HG02973 (cell line): ENCODE data around the gene ITGA6.
A peak's percentile ranks its signal among the peaks of the same experiment; 100 is the strongest.

Experiments used
- ATAC-seq: cut with Tn5 transposase; IDR thresholded peaks from one replicate; pipeline ENCODE4 v1.9.1; 2021; ENCODE audit warnings: moderate library complexity; ENCODE audit not compliant: unreplicated experiment

ITGA6 gene

GRCh38 chr2:172439911-172440310, 12.5 kb downstream of the ITGA6 start:
- ATAC-seq = no peak

GRCh38 chr2:172440795-172441194, 13.4 kb downstream of the ITGA6 start:
- ATAC-seq = no peak

- ATAC-seq = no peak
Measured at GRCh38 chr2:172442072-172442895, 14.9 kb downstream of the ITGA6 start.

- no peak for ATAC-seq
Measured at GRCh38 chr2:172445851-172446250, 18.5 kb downstream of the ITGA6 start.

- ATAC-seq = no peak
Measured at GRCh38 chr2:172446474-172447063, 19.2 kb downstream of the ITGA6 start.

GRCh38 chr2:172447811-172448493, 20.6 kb downstream of the ITGA6 start:
- no peak for ATAC-seq

GRCh38 chr2:172448544-172449267, 21.3 kb downstream of the ITGA6 start:
- ATAC-seq = no peak

GRCh38 chr2:172449911-172450550, 22.6 kb downstream of the ITGA6 start:
- ATAC-seq = no peak

- ATAC-seq = no peak
Measured at GRCh38 chr2:172451923-172452322, 24.5 kb downstream of the ITGA6 start.

GRCh38 chr2:172452845-172453244, 25.5 kb downstream of the ITGA6 start:
- no peak for ATAC-seq

- ATAC-seq = no peak
Measured at GRCh38 chr2:172454404-172455120, 27.2 kb downstream of the ITGA6 start.

GRCh38 chr2:172455121-172455515, 27.7 kb downstream of the ITGA6 start:
- ATAC-seq = no peak

GRCh38 chr2:172456002-172456401, 28.6 kb downstream of the ITGA6 start:
- ATAC-seq = no peak

- no peak for ATAC-seq
Measured at GRCh38 chr2:172457536-172457935, 30.1 kb downstream of the ITGA6 start.

- ATAC-seq = no peak
Measured at GRCh38 chr2:172458561-172459124, 31.3 kb downstream of the ITGA6 start.

- no peak for ATAC-seq
Measured at GRCh38 chr2:172460780-172461201, 33.4 kb downstream of the ITGA6 start.

- ATAC-seq = no peak
Measured at GRCh38 chr2:172461591-172462372, 34.4 kb downstream of the ITGA6 start.

GRCh38 chr2:172462373-172462848, 35.0 kb downstream of the ITGA6 start:
- ATAC-seq = no peak

GRCh38 chr2:172462849-172463381, 35.5 kb downstream of the ITGA6 start:
- ATAC-seq = peak; percentile 51
